ENCODE measurements around the gene ATP4A.
"Not testable (repeated sequence)": the region's sequence is repeated elsewhere in the genome, so short reads cannot be mapped to it uniquely, and the experiment has no call there.

Gene ATP4A

DNA sequence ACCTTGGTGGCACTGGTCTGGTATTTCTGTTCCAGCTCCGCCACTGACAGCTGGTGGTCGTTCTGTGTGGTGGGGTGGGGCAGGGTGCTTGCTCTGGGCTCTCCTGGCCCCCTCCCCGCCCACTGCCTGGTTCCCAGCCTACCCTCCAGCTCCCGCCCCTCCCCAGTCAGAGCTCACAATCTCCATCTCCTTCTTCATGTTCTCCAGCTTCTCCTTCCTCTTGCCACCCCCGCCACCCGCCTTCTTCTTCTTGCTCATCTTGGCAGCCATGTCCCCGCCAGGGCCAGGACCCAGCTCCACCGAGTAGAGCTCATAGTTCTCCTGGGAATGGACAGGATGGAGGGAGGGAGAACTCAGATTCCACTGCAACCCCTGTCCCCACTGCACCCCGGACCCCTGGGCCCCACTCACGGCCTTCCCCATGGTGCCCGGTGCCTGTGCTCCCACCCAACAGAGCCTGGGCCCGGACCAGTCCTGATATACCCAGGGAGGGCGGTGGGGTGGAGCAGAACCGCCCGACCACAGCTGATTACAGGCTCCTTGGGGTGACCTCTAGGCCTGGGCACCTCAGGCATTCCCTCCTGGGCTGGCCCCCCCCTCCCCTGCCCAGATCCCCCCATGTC is at the start of gene ATP4A:
Gene ATP4A, minus strand, starts transcription at position 452 of the 623 bp plus-strand sequence. Its CDS starts 29 bp downstream, at position 423.
- TF ChIP-seq, protein P1, sequence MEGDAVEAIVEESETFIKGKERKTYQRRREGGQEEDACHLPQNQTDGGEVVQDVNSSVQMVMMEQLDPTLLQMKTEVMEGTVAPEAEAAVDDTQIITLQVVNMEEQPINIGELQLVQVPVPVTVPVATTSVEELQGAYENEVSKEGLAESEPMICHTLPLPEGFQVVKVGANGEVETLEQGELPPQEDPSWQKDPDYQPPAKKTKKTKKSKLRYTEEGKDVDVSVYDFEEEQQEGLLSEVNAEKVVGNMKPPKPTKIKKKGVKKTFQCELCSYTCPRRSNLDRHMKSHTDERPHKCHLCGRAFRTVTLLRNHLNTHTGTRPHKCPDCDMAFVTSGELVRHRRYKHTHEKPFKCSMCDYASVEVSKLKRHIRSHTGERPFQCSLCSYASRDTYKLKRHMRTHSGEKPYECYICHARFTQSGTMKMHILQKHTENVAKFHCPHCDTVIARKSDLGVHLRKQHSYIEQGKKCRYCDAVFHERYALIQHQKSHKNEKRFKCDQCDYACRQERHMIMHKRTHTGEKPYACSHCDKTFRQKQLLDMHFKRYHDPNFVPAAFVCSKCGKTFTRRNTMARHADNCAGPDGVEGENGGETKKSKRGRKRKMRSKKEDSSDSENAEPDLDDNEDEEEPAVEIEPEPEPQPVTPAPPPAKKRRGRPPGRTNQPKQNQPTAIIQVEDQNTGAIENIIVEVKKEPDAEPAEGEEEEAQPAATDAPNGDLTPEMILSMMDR (IDR thresholded peaks at IDR 0.05; ENCODE audit: low read length, missing control alignments): no peak
- H3K4me3 ChIP-seq (replicated peaks; ENCODE audit: low read depth, low read length): no peak within 1 kb of the TSS
- no peak for DNase-seq (ENCODE audit: low read depth)

DNA sequence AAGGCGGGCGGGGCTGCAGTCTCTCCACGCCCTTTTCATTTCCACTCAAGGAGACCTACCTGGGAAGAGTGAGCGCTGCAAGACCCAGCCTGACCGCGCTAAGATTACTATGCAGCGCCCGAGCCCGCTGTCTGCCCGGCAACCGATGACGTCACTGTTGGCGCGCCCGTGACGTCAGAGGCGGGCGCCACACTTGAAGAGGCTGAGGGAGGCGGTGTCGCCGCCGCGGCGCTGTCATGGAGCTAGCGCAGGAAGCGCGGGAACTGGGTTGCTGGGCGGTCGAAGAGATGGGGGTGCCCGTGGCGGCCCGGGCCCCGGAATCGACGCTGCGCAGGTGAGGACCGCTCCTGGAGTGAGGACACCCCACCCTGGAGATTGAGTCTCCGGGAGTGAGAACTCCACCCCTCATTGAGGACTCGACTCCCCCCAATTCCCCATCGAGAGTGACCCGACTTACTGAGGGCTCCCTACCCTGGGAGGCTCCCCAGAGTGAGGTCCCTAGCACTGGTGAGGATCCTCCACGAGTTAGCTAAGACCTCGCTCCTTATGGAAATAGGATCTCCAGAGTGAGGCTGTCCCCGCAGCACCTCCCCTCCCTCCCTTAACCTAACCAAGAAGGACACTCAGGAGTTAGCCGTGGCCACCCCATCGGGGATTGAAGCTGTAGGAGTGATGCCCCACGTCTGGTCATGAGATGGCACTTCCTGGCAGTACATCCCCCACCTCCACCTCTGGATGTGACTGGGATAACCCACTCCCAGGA is 49.3 kb upstream of the ATP4A start, which contains the start of gene HAUS5:
Gene HAUS5, plus strand, starts transcription at position 177 of the 763 bp plus-strand sequence. Its CDS starts 60 bp downstream, at position 237.
- H3K4me3 ChIP-seq (replicated peaks; ENCODE audit: low read depth, low read length): peak within 1 kb of the TSS; percentile 90
- TF ChIP-seq, protein P1 (IDR thresholded peaks at IDR 0.05; ENCODE audit: low read length, missing control alignments): no peak
- DNase-seq (ENCODE audit: low read depth): peak; percentile 90

DNA sequence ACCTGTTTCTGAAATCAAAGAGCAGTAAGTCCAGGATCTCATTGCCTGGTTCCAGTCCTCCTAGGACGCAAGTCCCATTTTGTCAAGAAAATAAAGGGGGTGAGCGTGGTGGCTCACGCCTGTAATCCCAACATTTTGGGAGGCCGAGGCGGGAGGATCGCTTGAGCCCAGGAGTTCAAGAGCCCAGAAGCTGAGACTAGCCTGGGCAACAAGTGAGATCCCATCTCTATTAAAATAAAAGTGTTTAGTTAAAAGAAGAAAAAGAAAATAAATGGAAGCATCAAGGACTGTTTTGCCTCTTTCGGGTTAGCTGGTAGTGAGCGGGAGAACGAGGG is 48.7 kb upstream of the ATP4A start:
- H3K4me3 ChIP-seq (replicated peaks; ENCODE audit: low read depth, low read length): peak overlapping the region; percentile 90
- TF ChIP-seq, protein P1 (IDR thresholded peaks at IDR 0.05; ENCODE audit: low read length, missing control alignments): no peak
- no peak for DNase-seq (ENCODE audit: low read depth)

DNA sequence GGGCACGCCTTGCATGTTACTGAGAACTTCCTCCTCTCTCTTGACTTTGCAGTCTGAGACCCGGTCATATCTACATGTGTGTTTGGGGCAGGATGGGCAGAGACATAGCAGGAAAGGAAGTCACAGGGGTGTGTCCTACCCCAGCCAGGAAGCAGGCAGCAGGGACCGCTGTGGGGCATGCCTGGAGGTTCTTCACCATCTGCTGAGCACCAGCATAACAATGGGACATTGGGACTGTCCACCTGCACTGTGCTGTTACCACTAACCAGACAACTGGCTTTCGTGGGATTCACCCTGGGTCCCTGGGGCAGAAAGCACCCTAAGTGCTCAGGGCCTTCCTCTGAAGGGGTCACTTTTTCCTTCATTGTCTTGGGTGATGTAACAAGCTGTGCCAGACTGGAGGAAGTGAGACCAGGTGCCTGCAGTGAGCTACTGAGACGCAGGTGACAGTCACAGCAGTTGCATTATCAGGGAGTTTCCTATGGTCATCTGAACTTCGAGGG is 46.4 kb upstream of the ATP4A start:
- DNase-seq (ENCODE audit: low read depth): no peak
- TF ChIP-seq, protein P1 (IDR thresholded peaks at IDR 0.05; ENCODE audit: low read length, missing control alignments): no peak
- no peak overlapping the region for H3K4me3 ChIP-seq (replicated peaks; ENCODE audit: low read depth, low read length)

DNA sequence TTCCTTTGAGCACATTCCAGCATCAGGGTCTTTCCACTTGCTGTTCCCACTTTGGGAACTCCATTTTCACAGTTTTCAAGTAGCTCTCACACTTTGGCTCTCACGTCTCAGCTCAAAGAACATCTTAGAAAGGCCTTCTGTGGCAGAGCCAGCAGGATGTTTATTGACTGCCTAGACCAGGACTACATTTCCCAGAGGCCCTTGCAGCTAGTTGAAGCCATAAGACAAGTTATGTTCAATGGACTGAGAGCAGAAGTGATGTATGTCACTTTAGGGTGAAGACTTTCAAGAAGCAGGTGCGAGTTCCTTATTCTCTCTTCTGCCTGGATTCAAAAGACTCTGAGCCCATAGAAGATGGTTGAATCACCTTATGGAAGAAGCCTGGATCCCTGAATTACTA is 44.8 kb upstream of the ATP4A start:
- H3K4me3 ChIP-seq (replicated peaks; ENCODE audit: low read depth, low read length): no peak overlapping the region
- no peak for DNase-seq (ENCODE audit: low read depth)
- TF ChIP-seq, protein P1 (IDR thresholded peaks at IDR 0.05; ENCODE audit: low read length, missing control alignments): no peak

DNA sequence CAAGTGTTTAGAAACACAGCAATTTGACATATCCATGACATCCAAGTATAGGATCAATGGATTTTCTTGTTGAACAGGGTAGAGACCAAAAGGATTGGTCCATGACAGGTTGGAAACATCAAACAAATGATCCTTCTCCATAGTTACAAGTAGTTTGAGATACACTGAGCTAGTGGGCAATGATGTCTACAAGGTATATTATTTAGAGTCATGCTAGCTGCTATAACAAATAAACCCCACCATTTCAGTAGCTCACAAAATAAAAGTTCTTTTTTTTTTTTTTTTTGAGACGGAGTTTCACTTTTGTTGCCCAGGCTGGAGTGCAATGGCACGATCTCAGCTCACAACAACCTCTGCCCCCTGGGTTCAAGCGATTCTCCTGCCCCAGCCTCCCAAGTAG is 44.2 kb upstream of the ATP4A start:
- TF ChIP-seq, protein P1 (IDR thresholded peaks at IDR 0.05; ENCODE audit: low read length, missing control alignments): no peak
- no peak for DNase-seq (ENCODE audit: low read depth)
- no peak overlapping the region for H3K4me3 ChIP-seq (replicated peaks; ENCODE audit: low read depth, low read length)

DNA sequence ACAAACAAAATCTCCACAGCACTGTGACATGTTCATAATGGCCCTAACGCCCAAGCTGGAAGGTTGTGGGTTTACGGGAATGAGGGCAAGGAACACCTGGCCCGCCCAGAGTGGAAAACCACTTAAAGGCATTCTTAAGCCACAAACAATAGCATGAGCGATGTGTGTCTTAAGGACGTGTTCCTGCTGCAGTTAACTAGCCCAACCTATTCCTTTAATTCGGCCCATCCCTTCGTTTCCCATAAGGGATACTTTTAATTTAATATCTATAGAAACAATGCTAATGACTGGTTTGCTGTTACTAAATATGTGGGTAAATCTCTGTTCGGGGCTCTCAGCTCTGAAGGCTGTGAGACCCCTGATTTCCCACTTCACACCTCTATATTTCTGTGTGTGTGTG is 43.7 kb upstream of the ATP4A start:
- DNase-seq (ENCODE audit: low read depth); H3K4me3 ChIP-seq (replicated peaks; ENCODE audit: low read depth, low read length): not testable (repeated sequence)

DNA sequence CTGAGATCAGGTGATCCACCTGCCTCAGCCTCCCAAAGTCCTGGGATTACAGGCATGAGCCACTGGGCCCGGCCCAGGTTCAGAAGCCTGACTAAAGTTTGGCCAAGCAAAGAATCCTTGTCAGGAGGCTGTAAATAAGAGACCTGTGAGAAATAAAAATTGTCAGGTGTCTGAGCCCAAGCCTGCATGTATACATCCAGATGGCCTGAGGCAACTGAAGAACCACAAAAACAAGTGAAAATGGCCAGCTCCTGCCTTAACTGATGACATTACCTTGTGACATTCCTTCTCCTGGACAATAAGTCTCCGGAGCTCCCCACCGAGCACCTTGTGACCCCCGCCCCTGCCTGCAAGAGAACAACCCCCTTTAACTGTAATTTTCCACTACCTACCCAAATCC is 41.0 kb upstream of the ATP4A start:
- DNase-seq (ENCODE audit: low read depth); H3K4me3 ChIP-seq (replicated peaks; ENCODE audit: low read depth, low read length): not testable (repeated sequence)

Measured in fibroblast of pulmonary artery (primary cell).